ENCODE results near the gene DEXI. TPM values are rescaled to one million over a fixed set of nuclear protein-coding genes. Genes with fewer than 3 reads are reported as not detected.

DEXI gene
- total and polyA plus RNA-seq, 8 donors, result 12.0 to 22.6 (median 16.8) TPM

GRCh38 chr16:10932959-10933710 is 9.1 kb downstream of the DEXI start:
- WGBS, 2 donors, result 88 to 91% methylated on average over 11 of the region's 11 CpGs
- FAIRE-seq, result no peak
- intact Hi-C loops (cut with DNase I), result no loop called here
- H3K9me3 ChIP-seq, result no peaks in the 10 kb centered on the region
- no peaks in the 10 kb centered on the region for H3K36me3 ChIP-seq
- peaks cover 10 to 44% (median 23%) of the 10 kb centered on the region in 3 donors for H3K4me1 ChIP-seq
- H3K27me3 ChIP-seq, result no peaks in the 10 kb centered on the region
- ATAC-seq, result no peak
- H3K4me3 ChIP-seq, result no peak overlapping the region
- DNase-seq, result no peak
- no peak for TF ChIP-seq CTCF (IDR thresholded peaks at IDR 0.05)
- H3K27ac ChIP-seq, result no peak overlapping the region

DNA sequence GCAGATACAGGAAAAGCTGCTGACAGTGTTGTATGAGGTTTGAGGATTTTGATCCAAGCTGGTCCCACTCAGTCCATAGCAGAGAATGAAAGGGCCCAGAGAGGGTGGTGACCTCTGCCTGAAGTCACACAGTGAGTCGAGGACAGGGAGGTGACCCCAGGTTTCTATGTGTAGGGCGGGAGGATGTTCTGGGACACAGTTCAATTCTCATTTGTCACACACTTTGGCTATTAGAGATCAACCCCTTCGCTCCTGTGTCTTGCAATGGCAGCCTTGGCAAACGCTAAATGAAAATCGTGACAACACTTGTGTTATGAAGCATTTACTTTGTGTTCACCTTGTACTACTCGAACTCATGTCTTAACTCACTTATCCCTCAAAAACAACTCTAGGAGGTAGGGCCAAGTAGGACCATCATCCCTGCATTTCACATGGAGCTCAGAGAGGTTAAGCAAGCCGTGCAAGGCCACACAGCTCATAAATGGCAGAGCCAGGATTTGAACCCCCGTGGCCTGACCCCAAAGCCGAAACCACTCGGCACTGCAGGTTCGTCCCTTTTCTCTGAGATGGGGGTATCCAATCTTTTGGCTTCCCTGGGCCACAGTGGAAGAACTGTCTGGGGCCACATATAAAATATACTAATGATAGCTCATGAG is 10.2 kb downstream of the DEXI start:
- Histone ChIP-seq H3K9me3 (no peaks in the 10 kb centered on the region), H3K36me3 (no peaks in the 10 kb centered on the region), H3K4me3 (no peak overlapping the region), H3K27me3 (no peaks in the 10 kb centered on the region), H3K4me1 (peaks cover 4 to 34% (median 12%) of the 10 kb centered on the region in 3 donors), H3K27ac (no peak overlapping the region)
- DNase-seq (no peak), FAIRE-seq (no peak), ATAC-seq (no peak)
- intact Hi-C loops (cut with DNase I), result no loop called here
- WGBS, 2 donors, result 94% methylated on average over 11 of the region's 11 CpGs
- no peak for TF ChIP-seq CTCF (IDR thresholded peaks at IDR 0.05)

DNA sequence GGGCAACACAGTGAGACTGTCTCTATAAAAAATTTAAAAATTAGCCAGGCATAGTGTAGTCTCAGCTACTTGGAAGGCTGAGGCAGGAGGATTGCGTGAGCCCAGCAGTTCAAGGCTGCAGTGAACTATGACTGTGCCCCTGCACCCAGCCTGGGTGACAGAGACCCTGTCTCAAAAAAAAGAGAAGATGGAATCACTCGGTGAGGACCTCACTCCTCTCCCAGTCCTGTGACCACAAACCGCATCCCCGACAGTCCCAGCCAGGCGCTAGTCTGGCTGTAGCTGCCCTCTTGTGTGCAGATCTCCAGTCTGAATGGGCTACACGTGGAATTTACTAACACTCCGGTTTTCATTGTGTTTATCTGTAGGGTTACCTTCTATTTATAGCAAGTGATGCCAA is 11.1 kb downstream of the DEXI start:
- H3K27ac ChIP-seq, result no peak overlapping the region
- H3K4me1 ChIP-seq, result peaks cover 4 to 24% (median 10%) of the 10 kb centered on the region in 3 donors
- no peak for TF ChIP-seq CTCF (IDR thresholded peaks at IDR 0.05)
- 69 to 76% methylated on average over 7 of the region's 7 CpGs for WGBS, 2 donors
- H3K36me3 ChIP-seq, result no peaks in the 10 kb centered on the region
- DNase-seq (no peak), ATAC-seq (no peak), FAIRE-seq (no peak)
- no peak overlapping the region for H3K4me3 ChIP-seq
- intact Hi-C loops (cut with DNase I), result no loop called here
- no peaks in the 10 kb centered on the region for H3K9me3 ChIP-seq
- H3K27me3 ChIP-seq, result no peaks in the 10 kb centered on the region

GRCh38 chr16:10930755-10931093 is 11.5 kb downstream of the DEXI start:
- H3K36me3 ChIP-seq, result no peaks in the 10 kb centered on the region
- no peaks in the 10 kb centered on the region for H3K27me3 ChIP-seq
- DNase-seq (no peak), FAIRE-seq (no peak), ATAC-seq (no peak)
- no peak for TF ChIP-seq CTCF (IDR thresholded peaks at IDR 0.05)
- H3K4me1 ChIP-seq, result peaks cover 4 to 20% (median 10%) of the 10 kb centered on the region in 3 donors
- no peak overlapping the region for H3K27ac ChIP-seq
- 73 to 79% methylated on average over 2 of the region's 2 CpGs for WGBS, 2 donors
- intact Hi-C loops (cut with DNase I), result no loop called here
- no peak overlapping the region for H3K4me3 ChIP-seq
- no peaks in the 10 kb centered on the region for H3K9me3 ChIP-seq
